NOMO-1 (cell line): ENCODE data around the gene ITPR1.

Source experiments
- DNase-seq, 2 experiments: peaks; one replicate each; lab custom pipeline; 2025; ENCODE audit not compliant: unreplicated experiment in 2 of 2; lab: John Stamatoyannopoulos, UW

ITPR1 gene

DNA sequence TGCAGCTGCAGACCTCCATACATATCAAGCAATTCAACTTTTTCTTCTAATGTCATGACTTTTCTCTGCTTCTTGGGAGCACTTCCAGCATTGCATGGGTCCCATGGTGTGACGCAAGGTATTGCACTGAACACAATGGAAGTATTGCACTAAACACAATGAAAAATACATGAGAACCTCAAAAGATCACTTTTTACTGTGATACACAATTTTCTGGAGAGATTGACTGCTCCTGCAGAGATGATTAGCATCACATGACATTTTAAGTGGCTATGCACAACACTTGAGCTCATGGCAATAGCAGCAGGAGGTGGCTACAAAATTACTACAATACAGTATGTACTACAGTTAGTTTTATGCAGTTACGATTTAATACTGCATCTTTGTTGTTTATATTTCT is 372.6 kb downstream of the ITPR1 start:
- no peak for DNase-seq

DNA sequence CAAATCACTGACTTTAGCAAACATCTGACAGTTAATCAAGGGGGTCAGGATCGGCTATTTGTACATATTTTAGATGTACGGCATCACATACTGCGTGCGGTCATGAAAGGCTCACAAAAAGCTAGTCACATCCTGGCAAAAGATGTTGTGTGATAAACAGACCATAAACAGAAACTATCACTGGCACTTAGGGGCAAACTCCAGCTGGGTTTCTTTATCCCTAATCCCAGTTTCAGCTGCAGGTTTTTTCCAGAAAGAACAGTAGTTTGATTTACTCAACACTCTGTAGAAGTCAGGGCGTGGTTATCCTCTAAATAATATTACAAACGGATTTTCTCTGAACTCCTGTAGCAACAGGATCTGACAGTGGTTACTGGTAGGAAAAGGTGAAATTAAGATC is 373.7 kb downstream of the ITPR1 start:
- no peak for DNase-seq

DNA sequence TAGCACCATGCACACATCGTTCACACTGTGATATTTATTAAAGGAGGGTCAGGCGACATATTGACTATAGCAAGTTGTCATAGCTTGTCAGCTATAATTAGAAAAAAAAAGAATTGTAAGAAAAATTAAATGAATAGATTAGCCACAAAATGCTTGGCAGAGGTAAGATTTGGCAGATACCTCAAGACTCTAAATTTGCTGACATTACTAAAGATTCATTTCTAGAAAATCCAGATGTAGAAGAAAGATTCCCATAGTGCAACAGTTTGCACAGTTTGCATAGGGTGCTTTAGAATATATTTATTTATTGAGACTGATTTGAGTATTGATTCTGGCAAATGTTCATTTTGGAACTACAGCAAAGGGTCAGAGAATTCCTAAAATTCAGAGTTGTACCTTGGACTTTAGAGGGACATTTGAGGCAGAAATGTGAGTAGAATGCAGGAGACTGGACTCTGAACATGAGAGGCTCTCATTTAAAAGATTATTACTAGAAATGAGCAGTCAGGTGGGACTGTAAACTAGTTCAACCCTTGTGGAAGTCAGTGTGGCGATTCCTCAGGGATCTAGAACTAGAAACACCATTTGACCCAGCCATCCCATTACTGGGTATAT is 384.1 kb downstream of the ITPR1 start:
- no peak for DNase-seq

DNA sequence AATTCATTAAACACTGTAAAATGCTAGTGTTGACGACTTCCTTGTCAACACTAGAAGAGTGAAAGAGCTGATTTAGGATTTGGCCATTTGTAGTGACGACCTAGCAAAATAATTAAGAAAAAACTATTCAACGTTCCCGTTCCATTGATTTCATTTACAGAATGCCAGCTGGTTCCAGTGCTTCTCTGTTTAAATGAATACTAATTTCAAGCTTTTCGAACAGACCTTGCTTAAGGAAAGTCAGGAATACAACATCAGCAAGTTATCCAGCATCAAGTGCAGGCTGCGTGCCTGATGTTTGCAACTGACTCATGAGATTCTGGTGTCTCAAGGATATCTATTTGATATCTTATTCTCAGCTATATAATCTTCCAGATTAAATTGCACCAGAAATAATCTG is 387.7 kb downstream of the ITPR1 start:
- no peak for DNase-seq

DNA sequence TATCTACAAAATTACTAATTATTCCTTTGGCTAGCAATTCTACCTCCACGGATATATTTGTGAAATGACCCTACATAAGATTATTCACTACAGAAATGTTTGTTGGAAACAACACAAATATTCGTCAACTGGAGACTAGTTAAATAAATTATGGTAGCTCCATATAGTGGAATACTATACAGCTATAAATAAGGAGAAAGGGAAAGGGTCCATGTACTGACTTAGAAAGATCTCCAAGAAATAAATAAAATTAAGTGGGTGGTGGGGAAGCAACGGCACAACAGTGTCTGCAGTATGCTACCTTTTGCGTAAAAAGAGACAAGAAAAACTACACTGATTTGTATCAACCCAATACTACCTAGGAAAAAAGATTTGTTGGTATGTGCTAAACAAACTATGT is 389.4 kb downstream of the ITPR1 start:
- DNase-seq, result no peak

DNA sequence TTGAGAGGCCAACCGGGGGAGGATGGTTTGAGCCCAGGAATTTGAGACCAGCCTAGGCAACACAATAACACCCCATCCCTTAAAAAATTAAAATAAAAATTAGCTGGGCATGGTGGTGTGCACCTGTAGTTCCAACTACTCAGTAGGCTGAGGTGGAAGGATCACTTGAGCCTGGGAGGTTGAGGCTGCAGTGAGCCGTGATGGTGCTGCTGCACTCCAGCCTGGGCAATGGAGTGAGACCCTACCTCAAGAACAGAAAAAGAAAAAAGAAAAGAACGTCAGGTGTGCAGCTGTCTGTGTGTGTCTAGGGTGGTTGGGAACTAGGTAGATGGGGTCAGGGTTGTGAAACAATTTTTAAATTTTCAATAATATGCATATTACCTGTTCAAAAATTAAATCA is 389.9 kb downstream of the ITPR1 start:
- no peak for DNase-seq

DNA sequence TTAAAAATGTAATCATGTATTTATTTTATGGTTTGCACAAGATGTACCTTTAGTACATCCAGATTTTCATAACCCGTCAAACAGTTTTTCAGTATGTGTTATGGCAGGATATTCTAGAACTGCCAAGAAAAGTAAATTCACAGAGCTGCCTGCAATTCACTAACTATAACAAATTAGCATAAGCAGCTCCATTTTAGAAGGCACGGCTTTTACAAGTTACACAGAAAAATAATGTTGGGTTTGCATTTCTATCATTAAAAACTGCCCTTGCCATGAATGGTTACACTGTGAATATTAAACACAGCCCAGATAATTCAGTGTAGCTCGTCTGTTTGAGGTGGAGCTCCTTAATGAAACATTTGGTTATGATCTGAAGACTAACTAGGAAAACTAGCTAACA is 391.7 kb downstream of the ITPR1 start:
- no peak for DNase-seq

DNA sequence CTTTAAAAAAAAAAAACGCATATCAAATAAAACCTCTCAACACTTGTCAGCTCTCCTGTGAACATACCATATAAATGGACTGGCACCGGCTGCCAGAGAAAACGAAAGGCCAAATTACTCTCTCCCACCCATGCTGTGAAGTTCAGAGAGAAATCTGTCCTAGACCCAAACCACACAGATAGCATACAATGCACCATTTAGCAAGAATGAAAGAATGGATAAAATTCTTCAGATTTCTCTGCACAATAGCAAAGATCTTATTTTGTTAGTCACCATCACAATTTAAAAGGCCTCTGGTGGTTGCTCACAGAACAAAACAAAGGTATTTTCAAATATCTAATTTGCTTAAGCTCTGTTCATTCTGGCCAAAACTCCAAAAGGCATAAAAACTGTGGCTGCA is 392.2 kb downstream of the ITPR1 start:
- DNase-seq, result no peak

DNA sequence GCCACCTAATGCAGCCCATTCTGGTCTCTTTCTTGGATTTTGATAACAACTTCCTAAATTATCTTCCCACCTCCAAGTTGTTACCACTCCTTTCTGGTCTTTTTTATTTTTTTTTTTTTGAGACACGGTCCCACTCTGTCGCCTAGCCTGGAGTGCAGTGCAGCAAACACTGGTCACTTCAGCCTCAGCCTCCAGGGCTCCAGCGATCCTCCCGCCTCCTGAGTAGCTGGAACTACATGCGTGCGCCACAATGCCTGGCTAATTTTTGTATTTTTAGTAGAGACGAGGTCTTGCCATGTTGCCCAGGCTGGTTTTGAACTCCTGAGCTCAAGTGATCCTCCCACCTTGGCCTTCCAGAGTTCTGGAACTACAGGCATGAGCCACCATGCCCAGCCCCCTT is 393.3 kb downstream of the ITPR1 start:
- DNase-seq, result no peak

DNA sequence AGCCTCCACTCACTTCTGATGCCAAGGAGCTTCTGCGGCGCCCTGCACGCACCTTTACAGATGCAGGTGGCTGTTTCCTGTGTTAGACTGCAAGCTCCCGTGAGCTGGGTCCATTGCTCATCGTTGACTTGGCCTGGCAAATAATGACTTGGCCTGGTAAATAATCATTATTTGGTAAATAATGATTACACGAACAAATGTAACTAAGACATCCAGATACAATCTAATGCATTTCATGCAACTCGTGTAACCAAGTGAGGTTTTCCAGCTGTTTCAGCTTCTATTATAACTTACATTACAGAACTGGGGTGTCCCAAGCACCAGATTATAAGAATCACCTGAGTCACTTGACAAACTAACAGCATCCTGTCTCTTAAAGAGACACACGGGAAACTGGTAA is 394.0 kb downstream of the ITPR1 start:
- no peak for DNase-seq

DNA sequence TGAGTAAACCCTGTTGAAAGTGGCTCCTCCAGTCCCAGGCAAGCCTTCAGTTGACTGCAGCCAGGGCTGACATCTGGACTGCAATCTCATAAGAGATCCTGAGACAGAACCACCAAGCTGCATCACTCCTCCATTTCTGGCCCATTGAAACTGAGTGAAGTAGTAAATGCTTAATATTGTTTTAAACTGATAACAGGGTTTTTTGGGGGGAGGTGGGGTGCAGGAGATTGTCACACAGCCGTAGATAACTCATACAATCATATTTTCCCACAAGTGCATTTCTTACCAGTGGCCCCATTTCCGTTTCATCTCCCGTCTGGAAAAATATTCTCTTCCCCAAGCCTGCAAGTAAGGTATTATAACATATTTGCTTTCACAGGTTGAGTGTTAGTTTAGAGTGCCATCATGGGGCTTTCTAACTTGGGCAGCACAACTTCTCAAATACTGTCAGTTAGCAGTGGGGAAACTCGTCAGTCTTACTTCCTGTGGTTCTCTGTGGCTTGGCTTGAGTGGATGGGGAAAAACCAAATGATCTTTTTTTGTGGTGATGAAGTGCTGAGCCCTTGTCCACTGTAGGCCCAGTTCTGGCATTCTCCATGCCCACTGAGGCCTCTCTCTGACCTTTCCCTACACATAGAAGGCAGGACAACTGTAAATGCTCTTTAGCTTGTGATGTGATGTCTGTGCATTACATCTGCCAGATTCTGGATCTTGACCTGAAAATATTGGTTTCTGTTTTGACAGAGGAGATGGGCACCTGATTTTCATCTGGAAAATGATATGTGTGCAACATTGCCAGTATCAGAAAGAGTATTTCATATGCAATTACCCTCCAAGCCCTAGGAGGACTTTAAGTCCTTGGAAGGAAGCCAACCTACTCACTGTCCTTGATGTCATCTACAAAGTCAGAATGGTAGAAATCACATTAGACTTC is 396.0 kb downstream of the ITPR1 start:
- DNase-seq, result peak in 1 of 2 experiments; percentile 27

DNA sequence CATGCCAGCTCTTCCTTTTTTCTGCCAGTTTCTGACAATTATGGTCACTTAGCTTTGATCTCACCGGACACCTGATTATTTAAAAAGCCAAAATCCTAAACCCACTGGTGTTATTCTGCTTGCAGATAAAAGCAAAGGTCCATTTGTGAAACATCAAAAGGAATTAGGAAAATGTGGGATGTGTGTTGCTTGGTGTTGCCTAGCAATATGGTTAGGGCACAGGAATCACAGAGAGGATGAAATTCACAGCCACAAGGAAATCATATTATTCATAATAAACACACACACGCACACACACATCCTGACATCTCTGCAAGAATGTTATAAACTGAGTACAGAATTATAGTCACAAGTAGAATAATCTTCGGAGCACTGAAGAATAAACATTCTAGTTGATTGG is 396.7 kb downstream of the ITPR1 start:
- DNase-seq, result no peak

DNA sequence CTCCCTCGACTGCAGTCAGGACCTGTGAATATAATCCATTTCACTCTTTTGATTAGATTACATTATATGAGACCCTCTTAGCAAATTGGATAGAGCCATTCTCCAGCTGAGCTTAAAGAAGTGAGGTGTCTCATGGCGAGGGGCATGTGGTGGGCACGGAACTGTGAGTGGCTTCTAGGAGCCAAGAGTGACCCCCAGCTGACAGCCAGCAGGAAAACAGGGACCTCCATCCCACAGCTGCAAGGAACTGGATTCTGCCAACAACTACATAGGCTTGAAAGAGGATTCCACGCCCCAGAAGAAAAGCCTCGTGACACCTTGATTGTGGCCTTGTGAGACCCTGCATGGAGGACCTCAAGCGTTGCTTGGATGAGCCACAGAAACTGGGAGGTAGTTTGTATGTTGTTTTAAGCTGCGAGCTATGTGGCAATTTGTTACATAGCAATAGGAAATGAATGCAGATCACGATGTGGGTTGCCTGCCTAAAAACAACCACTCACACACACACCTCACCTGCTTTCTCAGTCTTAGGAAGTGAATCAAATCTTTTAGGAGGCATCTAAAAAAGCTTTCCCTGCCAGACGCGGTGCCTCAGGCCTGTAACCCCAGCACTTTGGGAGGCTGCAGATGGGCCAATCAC is 401.9 kb downstream of the ITPR1 start:
- DNase-seq, result no peak

DNA sequence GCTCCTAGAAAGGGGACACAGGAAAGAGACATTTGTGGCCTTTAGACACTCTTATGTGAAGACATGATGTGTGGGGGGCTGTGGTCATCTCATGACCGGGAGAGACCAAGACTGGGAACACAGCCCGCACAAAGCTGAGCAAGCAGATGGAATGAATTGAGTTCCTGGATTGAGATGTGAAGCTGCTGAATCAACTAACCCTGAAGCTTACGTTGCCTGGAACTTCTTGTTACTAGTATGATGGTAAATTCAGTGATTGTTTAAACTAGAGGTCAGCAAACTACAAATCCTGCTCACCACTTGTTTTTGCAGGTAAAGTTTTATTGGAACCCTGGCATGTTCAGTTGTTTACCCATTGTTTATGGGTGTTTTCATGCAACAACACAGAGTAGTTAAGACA is 402.7 kb downstream of the ITPR1 start:
- no peak for DNase-seq
